Spleen (tissue), 7 donors: ENCODE data around the gene UBQLN4.

Experiments used
- POLR2AphosphoS5 ChIP-seq, 3 donors: sonication (generic); formaldehyde crosslinking; IDR thresholded peaks; one replicate each; pipeline ENCODE4 v1.5.1; 2017; ENCODE audit warnings: antibody characterized with exemption in 3 of 3
- TF ChIP-seq, protein P1 (sequence below), 11 experiments: fragments of 200-600 bp in 7 of 11; fragments of 450-650 bp in 4 of 11; sonication (generic) in 4 of 11; IDR thresholded peaks in 8 of 11; conservative IDR thresholded peaks in 3 of 11; 1 replicate in 7 of 11; 2 replicates in 4 of 11; pipeline versions ENCODE4 v1.4.0 to v1.8.0; 2016 to 2021; ENCODE audit warnings: antibody characterized with exemption in 11 of 11, inconsistent platforms in 4 of 11, mild to moderate bottlenecking in 1 of 11
- donor health status: DM: no; HTN: no; CAD: no; lungs with moderate emphysema.
- donor health status: DM: no; HTN: no; CAD: no.
- donor health status: DM: no; HTN: no; CAD: no.

DNA sequence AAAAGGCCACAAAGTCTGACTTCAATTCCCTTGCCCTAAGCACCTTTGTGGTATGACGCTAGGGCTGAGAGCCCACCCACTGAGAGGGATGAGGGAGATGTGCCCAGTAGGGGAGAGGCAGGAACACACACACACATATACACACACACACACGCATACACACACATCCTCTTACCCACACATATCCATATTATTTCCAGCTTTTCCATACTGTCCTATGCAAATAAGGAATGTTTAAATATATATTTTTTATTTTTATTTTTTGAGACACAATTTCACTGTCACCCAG is 10.3 kb upstream of the UBQLN4 start:
- TF ChIP-seq, protein P1, sequence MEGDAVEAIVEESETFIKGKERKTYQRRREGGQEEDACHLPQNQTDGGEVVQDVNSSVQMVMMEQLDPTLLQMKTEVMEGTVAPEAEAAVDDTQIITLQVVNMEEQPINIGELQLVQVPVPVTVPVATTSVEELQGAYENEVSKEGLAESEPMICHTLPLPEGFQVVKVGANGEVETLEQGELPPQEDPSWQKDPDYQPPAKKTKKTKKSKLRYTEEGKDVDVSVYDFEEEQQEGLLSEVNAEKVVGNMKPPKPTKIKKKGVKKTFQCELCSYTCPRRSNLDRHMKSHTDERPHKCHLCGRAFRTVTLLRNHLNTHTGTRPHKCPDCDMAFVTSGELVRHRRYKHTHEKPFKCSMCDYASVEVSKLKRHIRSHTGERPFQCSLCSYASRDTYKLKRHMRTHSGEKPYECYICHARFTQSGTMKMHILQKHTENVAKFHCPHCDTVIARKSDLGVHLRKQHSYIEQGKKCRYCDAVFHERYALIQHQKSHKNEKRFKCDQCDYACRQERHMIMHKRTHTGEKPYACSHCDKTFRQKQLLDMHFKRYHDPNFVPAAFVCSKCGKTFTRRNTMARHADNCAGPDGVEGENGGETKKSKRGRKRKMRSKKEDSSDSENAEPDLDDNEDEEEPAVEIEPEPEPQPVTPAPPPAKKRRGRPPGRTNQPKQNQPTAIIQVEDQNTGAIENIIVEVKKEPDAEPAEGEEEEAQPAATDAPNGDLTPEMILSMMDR (IDR thresholded peaks at IDR 0.05 in 8 of 11, conservative IDR thresholded peaks at IDR 0.05 in 3 of 11) = no peak
- no peak for TF ChIP-seq POLR2AphosphoS5 (IDR thresholded peaks at IDR 0.05)
